Endothelial cell of umbilical vein (primary cell): ENCODE results near the gene KRT83. TPM values are rescaled to one million over a fixed set of nuclear protein-coding genes. Genes with fewer than 3 reads are reported as not detected.

Source experiments
- BruUV-seq: library from RNA; stranded (reverse); fragments of 400-500 nt; replicated peaks from 2 replicates; lab custom pipeline; 2021; lab: Mats Ljungman, UMichigan
- CTCF ChIA-PET: fragments of 300-600, 350-600 bp; sonication (Branson Sonifier 250); formaldehyde crosslinking; loops from one replicate; lab custom pipeline; 2021; ENCODE audit warnings: antibody characterized with exemption, inconsistent platforms; lab: Charles Lee
- POLR2A ChIA-PET: fragments of 300-600, 350-600 bp; sonication (Branson Sonifier 250); formaldehyde crosslinking; loops from one replicate; lab custom pipeline; 2021; ENCODE audit warnings: antibody characterized with exemption, inconsistent platforms; lab: Charles Lee
- DNase-seq: peaks from one replicate; pipeline ENCODE4 v3.0.0-alpha.2; 2011; ENCODE audit warnings: low read depth, low spot score
- FAIRE-seq: peaks from 2 replicates; lab custom pipeline; 2011; peaks lifted over from hg19 to GRCh38; lab: Jason Lieb, UNC
- H2AFZ ChIP-seq: 2 replicates; pipeline ENCODE4 v1.6.0; 2012; ENCODE audit warnings: low read depth, low read length, control low read depth, inconsistent platforms
- H3K27ac ChIP-seq: 2 replicates; pipeline ENCODE4 v1.5.1; 2011; ENCODE audit warnings: low read depth, mild to moderate bottlenecking, control low read depth, low read length, moderate library complexity; ENCODE audit not compliant: insufficient read depth
- H3K27me3 ChIP-seq, 2 experiments: 2 replicates each; pipeline versions ENCODE4 v1.6.0 to v1.6.1; 2011; ENCODE audit warnings: low read length in 2 of 2, mixed read lengths in 1 of 2; ENCODE audit not compliant: control insufficient read depth in 2 of 2, insufficient read depth in 2 of 2
- H3K36me3 ChIP-seq, 2 experiments: 2 replicates in 1 of 2; 3 replicates in 1 of 2; pipeline ENCODE4 v1.5.1; 2011; ENCODE audit warnings: low read length in 2 of 2, mild to moderate bottlenecking in 1 of 2, moderate library complexity in 1 of 2; ENCODE audit not compliant: control insufficient read depth in 2 of 2, insufficient read depth in 2 of 2; ENCODE audit errors: extremely low read depth in 1 of 2
- H3K4me1 ChIP-seq: 3 replicates; pipeline ENCODE4 v1.5.1; 2011; ENCODE audit warnings: mild to moderate bottlenecking, low read length; ENCODE audit not compliant: control insufficient read depth, insufficient read depth; ENCODE audit errors: extremely low read depth
- H3K4me2 ChIP-seq: 2 replicates; pipeline ENCODE4 v1.6.1; 2011; ENCODE audit warnings: low read length, control low read depth, mixed read lengths; ENCODE audit not compliant: insufficient read depth
- H3K4me3 ChIP-seq, 3 experiments: fragments of 200-600 bp in 1 of 3; sonication (generic), shearing (Covaris generic) in 1 of 3; replicated peaks in 1 of 3; 2 replicates each; pipeline ENCODE4 v1.5.1; 2011 to 2016; ENCODE audit warnings: control low read depth in 3 of 3, low read length in 3 of 3, mild to moderate bottlenecking in 2 of 3, inconsistent platforms in 1 of 3, low read depth in 1 of 3, moderate library complexity in 1 of 3; ENCODE audit not compliant: insufficient read depth in 1 of 3
- H3K79me2 ChIP-seq: 2 replicates; pipeline ENCODE4 v1.6.0; 2012; ENCODE audit warnings: low read length, inconsistent platforms; ENCODE audit not compliant: control insufficient read depth, insufficient read depth
- H3K9ac ChIP-seq: replicated peaks from 2 replicates; pipeline ENCODE3; 2011; ENCODE audit warnings: low read length, control low read depth; ENCODE audit not compliant: insufficient read depth; ENCODE audit errors: extremely low read depth
- H3K9me1 ChIP-seq: replicated peaks from 3 replicates; pipeline ENCODE4 v1.6.0; 2011; ENCODE audit warnings: mild to moderate bottlenecking, low read length; ENCODE audit not compliant: control insufficient read depth, insufficient read depth; ENCODE audit errors: extremely low read depth
- H3K9me3 ChIP-seq: replicated peaks from 2 replicates; pipeline ENCODE4 v1.5.1; 2012; ENCODE audit warnings: low read length, inconsistent platforms; ENCODE audit not compliant: control insufficient read depth, insufficient read depth
- H4K20me1 ChIP-seq: replicated peaks from 2 replicates; pipeline ENCODE3; 2011; ENCODE audit warnings: mild to moderate bottlenecking, low read length; ENCODE audit not compliant: control insufficient read depth, insufficient read depth; ENCODE audit errors: extremely low read depth
- CTCF ChIP-seq, 2 donors: IDR thresholded peaks; 1 replicate in 1 of 2; 2 replicates in 1 of 2; pipeline ENCODE4 v1.5.1; 2011; ENCODE audit warnings: low read length in 2 of 2, mild to moderate bottlenecking in 2 of 2, moderate library complexity in 2 of 2, control low read depth in 1 of 2, inconsistent platforms in 1 of 2, low read depth in 1 of 2; ENCODE audit not compliant: insufficient read depth in 1 of 2; ENCODE audit errors: extremely low read depth in 1 of 2
- EZH2 ChIP-seq: IDR thresholded peaks from 2 replicates; pipeline ENCODE4 v1.6.1; 2012; ENCODE audit warnings: borderline replicate concordance, low read depth, mild to moderate bottlenecking, moderate library complexity, low read length, inconsistent platforms; ENCODE audit not compliant: severe bottlenecking
- GATA2 ChIP-seq: IDR thresholded peaks from 2 replicates; pipeline ENCODE4 v1.7.0; 2011; ENCODE audit warnings: low read depth, mild to moderate bottlenecking, moderate library complexity, mixed read lengths, low read length; ENCODE audit not compliant: insufficient read length, insufficient read depth
- JUN ChIP-seq: IDR thresholded peaks from 2 replicates; pipeline ENCODE4 v1.6.1; 2011; ENCODE audit warnings: borderline replicate concordance, low read depth; ENCODE audit not compliant: insufficient read length, insufficient read depth
- MAX ChIP-seq: IDR thresholded peaks from 2 replicates; pipeline ENCODE4 v1.6.1; 2011; ENCODE audit not compliant: insufficient read depth, insufficient read length
- MYC ChIP-seq: IDR thresholded peaks from one replicate; pipeline ENCODE4 v1.6.1; 2011; ENCODE audit warnings: mild to moderate bottlenecking, low read depth, low read length
- dilution Hi-C: fragments of 300-500 bp; cut with MboI; formaldehyde crosslinking; loops from one replicate; pipeline ENCODE4 v1.15.0; 2019; ENCODE audit warnings: low sequenced_read_pairs; ENCODE audit not compliant: extremely low pct_ligation_motif_present
- intact Hi-C: fragments of 100-400 bp; cut with micrococcal nuclease; formaldehyde crosslinking; loops from one replicate; pipeline ENCODE4 v1.10.0; 2022
- polyA plus RNA-seq, 4 experiments: library from polyadenylated mRNA; depleted of rRNA in 3 of 4; stranded (reverse) in 3 of 4; unstranded in 1 of 4; fragments of >200 nt; gene quantifications; 2 replicates each; pipeline versions ENCODE4 v1.2.1 to v1.2.3, GENCODE V29; 2011 to 2012; ENCODE audit warnings: missing spikeins in 1 of 4
- total RNA-seq: library from RNA; stranded (reverse); gene quantifications from 2 replicates; pipeline ENCODE4 v1.2.3, GENCODE V29; 2021

The KRT83 gene
- total and polyA plus RNA-seq, 2 donors (not counting 3 experiments of a cell fraction or from before 2014, with no cell fraction given): not detected

GRCh38 chr12:52284562-52285171 is 36.5 kb downstream of the KRT83 start:
- Histone ChIP-seq H4K20me1 (no peaks in the 10 kb centered on the region), H3K9ac (no peak overlapping the region), H3K4me1 (no peaks in the 10 kb centered on the region), H3K9me3 (no peaks in the 10 kb centered on the region), H3K27me3 (no peaks in the 10 kb centered on the region), H2AFZ (no peak overlapping the region), H3K9me1 (no peaks in the 10 kb centered on the region), H3K36me3 (no peaks in the 10 kb centered on the region), H3K4me3 (no peak overlapping the region), H3K79me2 (no peaks in the 10 kb centered on the region), H3K27ac (no peak overlapping the region), H3K4me2 (no peak overlapping the region)
- intact Hi-C loops: no loop called here
- ChIA-PET POLR2A (no interaction called here), CTCF (interaction anchor here (0.7 to 2.4 kb wide), 6 partner anchors 9 to 43 kb away, joined by 3 to 9 read pairs (median 4); no protein-coding TSS in a partner anchor)
- dilution Hi-C loops: no loop called here
- no TSS peak for BruUV-seq
- TF ChIP-seq MAX (no peak), JUN (no peak), MYC (no peak), GATA2 (no peak), CTCF (IDR thresholded peaks at IDR 0.05; ENCODE audit: extremely low read depth in 1 of 2, insufficient read depth in 1 of 2, low read depth in 1 of 2, low read length in 2 of 2) (no peak), EZH2 (no peak)
- DNase-seq: no peak
- no peak for FAIRE-seq
